COR-L47 (cell line): Measurements from ENCODE around the gene TRIM2.

Experiments used
- DNase-seq: peaks from one replicate; lab custom pipeline; 2025; lab: John Stamatoyannopoulos, UW

The TRIM2 gene

DNA sequence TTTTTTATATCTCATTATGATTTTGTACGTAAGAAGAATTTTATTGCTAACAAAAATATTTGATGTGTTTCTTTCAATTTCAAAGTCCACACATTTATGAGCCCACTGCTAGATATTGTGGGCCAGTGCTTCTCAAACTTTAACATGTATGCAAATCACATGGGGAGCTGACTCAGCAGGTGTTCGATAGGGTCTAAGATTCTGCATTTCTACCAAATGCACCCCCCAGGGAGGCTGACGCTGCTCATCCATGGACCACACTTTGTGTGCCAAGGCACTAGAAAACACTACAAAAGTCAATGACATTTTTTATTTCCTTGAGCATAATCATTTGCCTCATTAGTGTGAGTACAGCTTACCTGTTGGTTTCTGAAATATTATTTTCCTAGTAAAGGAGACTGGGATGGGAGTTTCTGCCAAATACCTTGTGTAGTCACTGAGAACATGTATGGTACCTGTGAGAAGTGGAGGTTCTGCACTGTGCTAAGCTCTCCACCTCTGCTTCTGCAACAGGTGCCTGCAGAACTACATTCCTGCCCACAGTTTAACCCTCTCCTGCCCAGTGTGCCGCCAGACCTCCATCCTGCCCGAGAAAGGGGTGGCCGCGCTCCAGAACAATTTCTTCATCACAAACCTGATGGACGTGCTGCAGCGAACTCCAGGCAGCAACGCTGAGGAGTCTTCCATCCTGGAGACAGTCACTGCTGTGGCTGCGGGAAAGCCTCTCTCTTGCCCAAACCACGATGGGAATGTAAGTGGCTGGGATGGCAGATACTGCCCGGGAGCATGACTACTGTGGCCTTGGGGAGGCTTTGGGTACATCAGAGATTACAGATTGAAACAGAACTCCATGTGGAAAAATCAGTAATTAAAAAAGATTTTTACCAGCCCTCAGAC is 71.4 kb downstream of the TRIM2 start:
- no peak for DNase-seq

DNA sequence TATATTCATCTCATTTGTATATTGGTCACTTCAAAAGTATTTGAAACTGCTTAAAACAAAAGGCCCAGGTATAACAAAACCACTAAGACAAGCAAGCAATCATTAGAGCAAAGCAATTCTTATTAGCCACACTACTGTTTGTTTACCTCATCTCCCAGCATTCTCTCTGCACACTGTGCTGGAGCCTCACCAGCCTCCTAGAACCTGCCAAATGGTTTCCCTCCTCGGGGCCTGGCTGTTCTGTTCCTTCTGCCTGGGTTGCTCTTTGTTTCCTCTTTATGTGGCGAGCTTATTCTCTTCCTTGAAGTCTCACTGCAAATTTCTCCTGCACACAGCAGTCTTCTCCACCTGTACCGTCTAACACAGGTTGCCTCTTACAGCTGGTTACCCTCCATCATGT is 72.7 kb downstream of the TRIM2 start:
- no peak for DNase-seq

DNA sequence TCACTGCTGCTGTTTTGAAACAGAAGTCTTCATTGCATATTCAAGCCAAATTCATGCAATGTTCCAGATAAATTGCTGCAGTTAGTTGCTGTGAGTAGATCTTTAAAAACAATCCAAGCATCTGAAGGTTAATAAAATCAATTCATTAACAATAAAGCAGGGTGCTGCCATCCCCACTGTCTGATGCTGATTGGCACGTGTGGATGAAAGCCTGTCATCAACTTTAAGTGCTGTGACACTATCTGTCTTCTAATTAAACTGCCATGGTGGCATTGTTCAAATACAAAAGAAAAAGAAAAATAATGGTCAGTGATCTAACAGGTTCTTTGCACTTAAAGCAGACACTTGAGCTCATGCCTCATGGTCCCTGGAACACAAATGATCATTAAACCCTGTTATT is 77.2 kb downstream of the TRIM2 start:
- DNase-seq = peak; percentile 31

DNA sequence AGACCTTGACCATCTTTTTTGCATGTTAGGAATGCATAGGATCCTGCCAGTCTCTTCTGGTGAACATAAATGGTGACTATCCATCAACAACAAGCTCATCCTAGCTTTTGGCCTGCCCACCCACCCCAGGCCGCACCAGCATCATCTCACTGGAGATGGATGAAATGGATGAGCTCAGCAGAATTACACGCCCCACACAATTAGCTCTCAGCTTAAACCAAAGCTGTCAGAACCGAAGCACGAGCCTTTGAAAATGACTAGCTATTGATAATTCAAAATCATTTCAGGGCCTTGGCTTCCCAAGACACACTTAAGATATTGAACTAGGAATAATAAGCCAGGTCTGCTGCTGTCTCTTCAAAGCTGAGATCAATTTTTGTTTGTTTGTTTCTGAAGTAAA is 77.8 kb downstream of the TRIM2 start:
- DNase-seq = no peak

DNA sequence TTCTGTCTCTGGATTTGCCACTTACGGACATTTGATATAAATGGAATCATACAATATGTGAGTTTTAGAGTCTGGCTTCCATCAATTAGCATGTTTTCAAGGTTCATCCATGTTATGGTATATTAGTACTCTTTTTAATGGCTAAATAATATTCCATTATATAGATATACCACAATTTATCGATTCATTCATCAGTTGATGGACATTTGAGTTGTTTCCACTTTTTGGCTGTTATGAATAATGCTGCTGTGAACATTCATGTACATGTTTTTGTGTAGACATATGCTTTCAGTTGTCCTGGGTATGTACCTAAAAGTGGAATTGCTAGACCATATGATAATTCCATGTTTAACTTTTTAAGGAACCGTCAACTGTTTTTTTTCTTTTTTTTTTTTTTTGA is 79.0 kb downstream of the TRIM2 start:
- no peak for DNase-seq

DNA sequence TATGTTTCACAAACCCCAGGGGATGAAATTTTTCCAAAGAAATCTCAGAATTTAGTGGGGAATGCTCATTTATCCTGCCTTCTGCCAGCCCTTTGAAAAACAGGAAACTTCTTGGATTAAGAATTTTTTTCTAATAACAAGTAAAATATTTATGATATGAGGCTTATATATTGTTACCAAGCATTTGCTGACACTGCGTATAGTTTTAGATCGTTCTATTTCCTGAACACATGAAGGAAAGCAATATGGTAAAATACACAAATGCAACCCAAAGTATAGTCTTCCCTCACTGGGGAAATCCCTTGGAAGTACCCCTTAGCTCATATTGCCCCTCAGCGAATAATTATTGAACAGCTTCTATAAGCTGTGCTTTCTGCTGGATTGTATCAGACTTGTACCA is 85.9 kb downstream of the TRIM2 start:
- no peak for DNase-seq

DNA sequence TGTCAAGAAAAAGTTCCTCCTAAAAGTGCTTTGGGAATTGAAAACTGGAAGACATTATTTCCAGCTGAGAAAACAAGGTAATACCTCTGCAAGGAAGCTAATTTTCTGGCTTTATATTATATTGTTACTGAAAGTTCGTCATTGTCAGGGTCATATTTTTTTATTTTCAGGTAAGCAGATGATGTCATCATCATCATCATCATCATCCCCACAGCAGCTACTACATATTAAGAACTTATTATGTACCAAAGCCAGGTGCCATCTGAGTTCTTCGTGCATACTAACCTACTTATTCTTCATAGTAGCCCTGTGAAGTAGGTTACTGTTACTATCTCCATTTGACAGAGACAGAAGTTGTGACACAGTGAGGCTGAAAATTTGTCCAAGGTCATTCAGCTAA is 87.3 kb downstream of the TRIM2 start:
- DNase-seq = no peak

DNA sequence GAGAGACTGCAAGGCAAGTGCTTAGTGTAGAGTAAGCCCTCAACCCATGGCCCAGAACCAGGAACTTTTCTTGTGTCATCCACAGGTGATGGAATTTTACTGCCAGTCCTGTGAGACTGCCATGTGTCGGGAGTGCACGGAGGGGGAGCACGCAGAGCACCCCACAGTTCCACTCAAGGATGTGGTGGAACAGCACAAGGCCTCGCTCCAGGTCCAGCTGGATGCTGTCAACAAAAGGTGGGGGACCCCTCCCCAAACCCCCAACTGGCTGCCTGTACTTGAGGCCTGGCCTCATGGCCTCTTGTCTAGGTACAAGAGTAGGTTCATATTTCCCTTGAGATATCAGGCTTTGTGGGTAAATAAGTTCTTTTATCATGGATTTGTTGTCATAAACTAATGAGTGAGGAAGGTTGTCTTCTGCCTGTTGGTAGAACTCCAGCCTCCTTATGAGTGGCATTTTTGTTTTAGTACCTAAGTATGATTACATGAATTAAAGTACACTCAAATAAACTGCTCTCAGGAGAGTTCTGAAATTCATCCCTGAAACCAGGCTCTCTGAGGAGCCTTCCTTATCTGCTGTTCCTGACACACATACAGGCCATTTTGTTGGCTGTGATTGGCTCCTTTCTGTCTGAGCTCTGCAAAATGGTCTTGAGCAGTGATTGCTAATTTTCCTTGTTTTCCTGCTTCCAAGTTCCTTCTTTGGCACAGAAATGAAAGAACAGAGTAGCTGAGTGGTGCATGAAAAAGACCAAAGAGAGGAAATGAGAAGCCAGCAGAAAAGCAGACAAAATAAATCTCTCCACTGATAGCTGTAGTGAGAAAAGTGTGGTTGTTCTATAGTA is 88.9 kb downstream of the TRIM2 start:
- no peak for DNase-seq

DNA sequence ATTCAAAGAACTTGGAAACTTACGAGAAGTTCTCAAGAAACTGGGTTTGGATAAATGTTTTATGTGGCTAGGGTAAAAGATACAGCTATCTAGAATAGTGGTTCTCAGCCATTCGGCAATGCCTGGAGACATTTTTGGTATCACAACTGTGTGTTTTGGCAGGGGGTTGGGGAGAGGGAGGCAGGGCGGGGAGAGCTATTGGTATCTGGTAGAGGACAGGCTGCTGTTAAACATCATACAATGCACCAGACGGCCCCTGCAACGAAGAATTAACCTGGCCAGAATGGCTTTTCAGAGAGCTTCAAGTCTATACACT is 89.5 kb downstream of the TRIM2 start:
- no peak for DNase-seq

DNA sequence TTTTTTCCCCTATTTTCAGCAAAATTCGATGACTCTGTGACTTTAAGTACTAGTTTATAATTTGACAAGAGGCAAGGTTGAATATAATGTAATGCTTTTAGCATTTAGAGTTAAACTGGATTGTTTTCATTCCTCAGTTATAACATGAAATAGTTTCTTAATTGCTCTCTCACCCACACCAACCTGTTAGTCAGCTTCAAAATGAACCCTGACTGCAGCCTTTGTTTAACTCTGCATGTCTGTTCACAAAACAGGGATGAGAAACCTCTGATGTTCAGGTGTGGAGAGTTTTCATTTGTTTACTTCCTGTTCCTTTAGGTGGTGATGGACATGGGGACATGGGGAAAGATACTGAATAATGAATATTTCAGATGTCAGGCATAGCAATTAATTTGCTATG is 90.4 kb downstream of the TRIM2 start:
- no peak for DNase-seq

DNA sequence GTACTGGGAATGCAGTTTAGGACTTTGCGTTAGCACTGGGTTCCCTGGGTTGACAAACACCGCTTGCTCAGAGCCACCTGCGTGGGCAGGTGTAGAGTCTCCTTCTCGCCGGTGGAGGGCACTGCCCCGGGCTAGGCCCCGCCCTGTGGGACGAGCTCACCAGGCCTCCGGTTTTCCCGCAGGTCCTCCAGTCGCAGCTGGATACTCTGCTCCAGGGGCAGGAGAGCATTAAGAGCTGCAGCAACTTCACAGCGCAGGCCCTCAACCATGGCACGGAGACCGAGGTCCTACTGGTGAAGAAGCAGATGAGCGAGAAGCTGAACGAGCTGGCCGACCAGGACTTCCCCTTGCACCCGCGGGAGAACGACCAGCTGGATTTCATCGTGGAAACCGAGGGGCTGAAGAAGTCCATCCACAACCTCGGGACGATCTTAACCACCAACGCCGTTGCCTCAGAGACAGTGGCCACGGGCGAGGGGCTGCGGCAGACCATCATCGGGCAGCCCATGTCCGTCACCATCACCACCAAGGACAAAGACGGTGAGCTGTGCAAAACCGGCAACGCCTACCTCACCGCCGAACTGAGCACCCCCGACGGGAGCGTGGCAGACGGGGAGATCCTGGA is 91.0 kb downstream of the TRIM2 start:
- no peak for DNase-seq

DNA sequence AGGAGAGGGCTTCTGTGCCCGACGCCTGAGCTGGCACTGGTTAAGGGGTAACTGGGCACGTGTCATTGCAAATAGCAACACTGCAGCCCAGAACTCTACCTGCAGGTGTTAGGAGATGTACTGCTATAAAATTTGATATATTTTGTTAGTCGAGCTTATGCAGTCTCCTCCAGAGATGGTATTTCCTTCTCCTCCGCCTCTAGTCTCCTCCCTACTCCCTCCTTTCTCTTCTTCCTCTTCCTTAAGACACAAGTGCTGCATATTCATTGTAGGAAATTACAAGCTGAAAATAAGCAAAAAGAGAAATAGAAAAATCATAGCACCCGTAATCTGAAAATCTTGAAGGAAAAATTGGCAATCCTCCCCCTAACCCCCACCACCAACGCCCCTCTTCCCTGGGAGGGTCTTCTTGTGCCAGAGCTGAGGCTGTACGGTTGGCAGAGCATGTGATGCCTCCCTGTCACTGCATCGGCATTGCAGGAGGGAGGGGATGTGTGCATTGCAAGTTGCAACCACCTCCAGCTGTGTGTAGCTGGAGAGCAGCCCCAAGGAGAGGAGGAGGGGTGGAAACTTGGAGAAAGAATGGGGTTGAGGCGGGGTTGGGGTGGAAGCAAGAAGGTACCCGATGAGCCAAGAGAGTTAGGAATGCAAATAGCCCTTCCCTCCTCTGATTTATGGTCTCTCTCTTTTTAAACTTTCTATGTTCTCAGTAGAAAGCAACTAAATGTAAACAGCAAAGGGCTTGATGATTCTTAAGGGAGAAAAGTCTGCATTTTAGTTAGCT is 92.0 kb downstream of the TRIM2 start:
- DNase-seq = no peak

DNA sequence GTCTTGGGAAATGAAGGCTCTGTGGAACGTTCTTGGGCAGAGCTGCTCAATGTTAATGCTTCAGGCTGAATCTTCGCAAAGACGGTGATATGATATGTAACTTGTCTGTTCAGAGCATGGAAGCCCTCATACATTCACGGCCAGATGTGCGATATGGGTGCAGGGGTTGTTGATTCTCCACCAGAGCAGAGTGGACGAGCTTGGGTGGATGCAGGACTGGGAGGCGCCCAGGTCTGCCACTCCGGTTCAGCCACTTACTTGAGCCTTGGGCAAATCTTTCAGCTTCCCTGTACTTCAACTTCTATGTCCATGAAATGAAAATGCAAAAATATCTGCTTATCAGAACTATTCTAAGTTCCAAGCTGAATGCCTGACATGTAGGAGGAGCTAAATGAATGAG is 92.9 kb downstream of the TRIM2 start:
- no peak for DNase-seq

DNA sequence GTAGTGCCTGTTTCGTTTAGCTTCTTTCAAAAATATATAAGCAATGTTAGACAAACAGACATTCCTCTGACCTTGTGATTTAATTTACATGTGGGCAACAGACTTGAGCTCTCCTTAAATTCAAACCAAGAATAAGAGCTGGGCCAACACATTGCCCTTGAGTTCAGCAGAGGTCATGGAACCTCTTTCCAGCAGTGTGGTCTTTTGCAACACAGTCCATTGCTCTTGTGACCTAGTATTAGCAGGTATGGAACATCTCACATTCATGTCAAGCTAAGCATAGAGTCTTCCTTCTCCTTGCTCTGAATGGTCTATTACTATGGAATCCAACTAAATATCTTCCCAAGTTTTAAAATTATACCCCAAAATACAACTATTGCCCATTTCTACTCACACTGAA is 106.5 kb downstream of the TRIM2 start:
- no peak for DNase-seq

DNA sequence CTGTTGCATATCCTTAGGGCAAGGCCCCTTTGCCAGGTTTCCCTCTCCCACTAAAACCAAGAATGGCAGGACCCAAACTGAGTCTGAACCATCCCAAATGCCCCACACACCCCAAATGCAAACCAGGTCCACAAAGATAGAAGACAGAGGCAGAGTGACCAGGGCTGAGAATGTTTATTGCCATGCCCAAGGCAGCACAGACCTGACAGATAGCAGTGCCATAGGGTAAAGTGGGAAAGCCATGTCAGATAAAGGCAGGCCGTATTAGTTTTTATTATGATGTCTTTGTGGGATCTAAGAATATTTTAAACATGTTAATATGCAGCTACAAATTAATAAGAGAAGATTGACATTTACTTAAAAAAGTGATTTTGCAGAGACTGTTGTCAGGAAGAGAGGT is 110.7 kb downstream of the TRIM2 start:
- DNase-seq = no peak

DNA sequence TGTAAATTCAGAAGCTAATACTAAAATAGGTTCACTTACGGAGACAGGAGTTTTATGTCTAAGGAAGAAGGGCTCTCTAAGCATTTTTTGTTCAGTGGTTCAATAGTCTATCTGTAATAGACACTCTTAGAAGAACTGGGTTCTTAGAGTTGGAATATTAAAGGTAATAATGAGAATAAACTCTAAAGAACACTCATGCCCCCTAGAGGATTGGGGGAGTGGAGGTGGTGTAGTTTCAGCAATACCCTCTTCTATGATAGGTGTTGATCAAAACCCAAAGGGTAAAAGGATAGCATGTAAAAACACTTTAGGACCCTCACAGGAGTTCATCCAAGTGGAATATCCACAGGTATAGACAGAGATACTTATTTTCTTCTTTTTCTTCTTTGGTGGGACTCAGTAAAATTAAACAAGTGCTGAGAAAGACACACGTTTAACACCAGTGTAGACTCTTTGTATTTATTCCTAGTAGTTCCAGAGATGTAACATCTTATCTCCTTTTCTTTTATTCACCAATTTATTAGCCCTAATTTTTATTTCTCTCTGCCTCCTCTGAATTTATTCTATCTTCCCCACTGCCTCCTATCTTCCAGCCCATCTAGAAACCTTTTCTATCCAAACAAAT is 114.6 kb downstream of the TRIM2 start:
- DNase-seq = peak; percentile 55

DNA sequence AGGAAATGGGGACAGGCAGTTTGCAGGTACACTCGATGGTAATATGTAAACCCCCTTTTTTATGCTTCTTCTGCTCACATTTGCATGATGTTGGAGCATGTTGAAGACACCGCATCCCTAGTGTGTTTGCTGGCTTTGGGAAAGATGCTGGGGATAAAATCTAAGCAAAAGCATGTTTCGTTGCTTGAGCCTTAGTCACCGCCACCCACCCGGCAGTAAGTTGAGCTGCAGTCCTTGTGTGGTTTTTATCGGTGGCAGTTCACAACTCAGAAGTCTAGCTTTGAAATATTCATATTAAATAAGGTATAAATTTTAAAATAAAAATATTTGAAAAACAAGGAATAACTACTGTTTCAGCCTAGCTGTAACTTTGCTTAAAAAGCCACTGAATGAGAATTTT is 118.5 kb downstream of the TRIM2 start:
- no peak for DNase-seq

DNA sequence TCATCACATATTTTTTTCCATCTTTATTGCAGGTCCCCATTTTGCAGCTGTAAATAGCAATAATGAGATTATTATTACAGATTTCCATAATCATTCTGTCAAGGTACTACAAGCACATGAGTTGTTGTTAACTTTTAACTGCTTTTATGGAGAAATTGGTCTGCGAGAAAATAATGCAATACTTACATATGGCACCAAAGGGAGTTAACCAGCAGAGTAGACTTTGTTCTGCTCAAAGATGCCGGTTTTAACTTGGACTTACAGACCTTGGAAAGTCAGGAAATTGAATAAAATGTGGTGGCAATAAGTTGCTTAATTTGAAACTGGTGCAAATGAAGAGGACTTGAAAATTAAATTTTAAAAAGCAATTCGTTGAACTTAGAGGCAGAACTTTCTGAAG is 119.8 kb downstream of the TRIM2 start:
- DNase-seq = no peak

DNA sequence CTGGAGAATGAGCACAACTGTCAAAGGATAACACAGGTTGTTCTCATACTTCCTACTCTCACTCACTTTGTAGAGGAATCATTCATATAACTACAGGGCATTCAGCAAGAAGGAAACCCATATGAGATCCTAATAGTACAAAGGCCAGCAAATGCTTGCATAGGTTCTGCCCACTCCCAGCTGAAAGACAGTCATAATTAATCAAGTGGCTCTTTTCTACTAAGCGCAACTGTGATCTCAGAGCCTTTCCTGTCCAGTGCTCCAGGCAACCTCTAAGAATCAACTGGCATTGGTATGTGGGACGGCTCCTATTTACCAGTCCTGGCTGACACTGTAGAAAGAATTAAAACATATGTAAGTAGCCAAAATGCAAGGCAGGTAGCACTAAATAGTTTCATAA is 121.3 kb downstream of the TRIM2 start:
- no peak for DNase-seq

DNA sequence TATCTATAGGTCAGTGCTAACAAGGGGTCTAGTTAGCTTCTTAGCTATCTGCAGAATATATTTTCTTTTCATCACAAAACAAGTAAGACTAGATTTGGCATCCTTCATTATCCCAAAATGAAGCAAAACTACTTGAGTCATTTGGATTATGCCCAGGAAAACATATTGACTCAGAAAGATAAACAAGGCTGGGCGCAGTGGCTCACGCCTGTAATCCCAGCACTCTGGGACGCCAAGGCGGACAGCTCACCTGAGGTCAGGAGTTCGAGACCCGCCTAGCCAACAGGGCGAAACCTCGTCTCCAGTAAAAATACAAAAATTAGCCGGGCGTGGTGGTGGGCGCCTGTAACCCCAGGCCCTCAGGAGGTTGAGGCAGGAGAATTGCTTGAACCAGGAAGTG is 122.3 kb downstream of the TRIM2 start:
- DNase-seq = no peak

DNA sequence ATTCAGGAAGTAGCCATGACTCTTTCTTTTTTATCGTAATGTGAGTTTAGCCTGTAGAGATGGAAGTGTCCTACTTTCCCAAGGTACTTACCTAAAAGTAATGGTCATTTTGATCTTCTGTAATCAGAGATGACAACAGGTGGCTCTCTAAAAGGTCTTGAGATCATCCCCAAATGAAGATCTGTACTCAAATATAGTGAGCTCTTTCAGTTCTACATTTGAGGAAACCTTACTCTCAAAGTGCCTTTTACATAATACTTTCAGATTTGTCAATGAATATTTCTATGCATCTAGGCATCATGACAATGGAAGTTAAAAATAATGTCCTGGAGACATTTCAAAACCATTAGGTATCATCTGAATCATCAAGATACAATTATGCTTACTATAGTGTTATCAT is 123.0 kb downstream of the TRIM2 start:
- no peak for DNase-seq

DNA sequence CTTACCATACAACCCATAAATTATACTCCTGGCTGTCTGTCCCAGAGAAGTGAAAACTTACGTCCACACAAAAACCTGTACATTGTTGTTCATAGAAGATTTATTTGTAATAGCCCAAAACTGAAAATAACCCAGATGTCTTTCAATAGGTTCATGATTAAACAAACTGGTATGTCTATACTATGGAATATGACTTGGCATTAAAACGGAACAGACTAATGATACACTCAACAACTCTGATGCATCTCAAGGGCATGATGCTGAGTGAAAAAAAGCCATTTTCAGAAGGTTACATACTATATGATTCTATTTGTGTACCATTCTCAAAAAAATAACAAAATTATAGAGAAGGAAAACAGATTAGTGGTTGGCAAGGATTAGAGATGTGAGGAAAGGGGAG is 128.7 kb downstream of the TRIM2 start:
- DNase-seq = no peak
